Keratinocyte (primary cell): ENCODE results near the gene CALHM4.

Source experiments
- EZH2 ChIP-seq: IDR thresholded peaks from one replicate; pipeline ENCODE4 v1.6.1; 2012; ENCODE audit warnings: inconsistent platforms, mild to moderate bottlenecking, low read length, moderate library complexity
- TF ChIP-seq, protein P1 (sequence below), 3 experiments: IDR thresholded peaks in 1 of 3; conservative IDR thresholded peaks in 1 of 3; optimal IDR thresholded peaks in 1 of 3; 2 replicates in 2 of 3; 3 replicates in 1 of 3; pipeline versions ENCODE3 to v1.5.1; 2011; ENCODE audit warnings: low read length in 3 of 3, mild to moderate bottlenecking in 3 of 3, moderate library complexity in 2 of 3, control low read depth in 1 of 3, inconsistent platforms in 1 of 3; ENCODE audit not compliant: insufficient read depth in 2 of 3; ENCODE audit errors: extremely low read depth in 1 of 3

DNA sequence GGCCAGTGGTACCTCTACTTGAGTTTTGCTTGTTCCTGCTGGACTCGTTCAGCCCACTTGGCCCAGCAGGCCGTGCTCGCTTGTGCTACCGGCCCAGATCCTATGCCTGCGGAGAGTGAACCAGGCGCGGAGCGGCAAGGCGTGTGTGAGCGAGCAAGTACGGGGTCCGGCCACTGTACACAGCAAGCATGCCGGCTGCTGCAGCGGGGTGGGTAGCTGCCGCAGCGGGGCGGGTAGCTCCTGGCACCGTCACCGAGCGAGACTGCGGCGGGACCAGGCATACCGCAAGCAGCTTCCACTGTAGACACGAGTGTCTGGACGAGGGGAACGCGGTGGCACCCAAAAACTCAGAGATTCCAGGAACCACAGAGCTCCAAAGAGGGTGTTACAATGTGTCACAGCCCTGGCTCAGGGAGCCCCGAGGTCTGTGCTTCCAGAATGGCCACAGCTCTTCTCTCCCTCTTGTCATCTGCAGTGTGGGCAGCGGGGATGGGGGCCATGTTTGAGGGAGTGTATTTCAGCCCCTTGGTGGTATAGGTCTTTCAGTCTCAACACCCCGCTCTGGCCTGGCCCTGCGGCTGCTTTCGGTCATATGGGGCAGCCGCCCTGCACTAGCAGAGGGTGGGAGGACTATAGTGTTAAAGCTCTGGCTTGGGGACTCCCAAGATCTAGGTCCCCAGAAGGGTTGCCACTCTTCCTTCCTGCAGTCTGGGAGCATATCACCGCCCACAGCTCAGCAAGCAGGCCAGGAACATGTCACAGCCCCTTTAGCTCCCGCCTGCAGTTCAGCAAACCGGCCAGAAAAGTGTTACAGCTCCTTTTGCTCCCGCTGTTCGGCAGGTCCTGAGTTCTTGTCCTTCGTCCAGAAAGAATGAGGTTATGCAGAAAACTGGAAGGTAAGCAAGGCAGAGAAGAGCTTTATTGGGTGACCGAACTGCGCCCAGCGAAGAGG is 11.6 kb downstream of the CALHM4 start:
- TF ChIP-seq, protein P1, sequence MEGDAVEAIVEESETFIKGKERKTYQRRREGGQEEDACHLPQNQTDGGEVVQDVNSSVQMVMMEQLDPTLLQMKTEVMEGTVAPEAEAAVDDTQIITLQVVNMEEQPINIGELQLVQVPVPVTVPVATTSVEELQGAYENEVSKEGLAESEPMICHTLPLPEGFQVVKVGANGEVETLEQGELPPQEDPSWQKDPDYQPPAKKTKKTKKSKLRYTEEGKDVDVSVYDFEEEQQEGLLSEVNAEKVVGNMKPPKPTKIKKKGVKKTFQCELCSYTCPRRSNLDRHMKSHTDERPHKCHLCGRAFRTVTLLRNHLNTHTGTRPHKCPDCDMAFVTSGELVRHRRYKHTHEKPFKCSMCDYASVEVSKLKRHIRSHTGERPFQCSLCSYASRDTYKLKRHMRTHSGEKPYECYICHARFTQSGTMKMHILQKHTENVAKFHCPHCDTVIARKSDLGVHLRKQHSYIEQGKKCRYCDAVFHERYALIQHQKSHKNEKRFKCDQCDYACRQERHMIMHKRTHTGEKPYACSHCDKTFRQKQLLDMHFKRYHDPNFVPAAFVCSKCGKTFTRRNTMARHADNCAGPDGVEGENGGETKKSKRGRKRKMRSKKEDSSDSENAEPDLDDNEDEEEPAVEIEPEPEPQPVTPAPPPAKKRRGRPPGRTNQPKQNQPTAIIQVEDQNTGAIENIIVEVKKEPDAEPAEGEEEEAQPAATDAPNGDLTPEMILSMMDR (optimal IDR thresholded peaks at IDR 0.05 in 1 of 3, IDR thresholded peaks at IDR 0.05 in 1 of 3, conservative IDR thresholded peaks at IDR 0.05 in 1 of 3; ENCODE audit: extremely low read depth in 1 of 3, insufficient read depth in 2 of 3, low read length in 3 of 3): no peak
- TF ChIP-seq EZH2: no peak
